ENCODE measurements around the gene ATP5MC3.

The ATP5MC3 gene

GRCh38 chr2:175180701-175181103 lies 808 bp downstream of the ATP5MC3 start:
- Mint-ChIP-seq H3K9me3 (peaks cover 7% of the 10 kb centered on the region), H3K36me3 (ENCODE audit: low read depth) (peaks cover 54% of the 10 kb centered on the region), H3K4me3 (peak overlapping the region; percentile 91), H3K4me1 (ENCODE audit: low read depth) (peaks cover 39% of the 10 kb centered on the region), H3K27ac (peak overlapping the region; percentile 98), H3K27me3 (no peaks in the 10 kb centered on the region)

DNA sequence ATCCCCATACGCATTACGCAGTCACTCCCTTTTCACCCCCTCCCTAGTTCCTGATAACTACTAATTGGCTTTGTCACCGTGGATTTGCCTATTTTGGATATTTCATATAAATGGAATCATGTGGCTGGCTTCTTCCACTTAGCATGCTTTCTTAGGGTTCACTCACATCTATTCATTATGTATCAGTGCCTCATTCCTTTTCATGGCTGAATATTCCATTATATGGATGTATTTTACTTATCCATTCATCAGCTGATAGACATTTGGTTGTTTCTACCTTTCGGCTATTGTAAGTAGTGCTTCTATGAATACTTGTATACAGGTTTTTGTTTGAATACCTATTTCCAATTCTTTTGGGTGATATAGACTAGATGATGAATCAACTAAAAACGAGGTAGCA lies 4.9 kb downstream of the ATP5MC3 start:
- peaks cover 31% of the 10 kb centered on the region for H3K4me1 Mint-ChIP-seq (ENCODE audit: low read depth)
- H3K27me3 Mint-ChIP-seq, result no peaks in the 10 kb centered on the region
- no peak overlapping the region for H3K4me3 Mint-ChIP-seq
- peaks cover 2% of the 10 kb centered on the region for H3K9me3 Mint-ChIP-seq
- peaks cover 84% of the 10 kb centered on the region for H3K36me3 Mint-ChIP-seq (ENCODE audit: low read depth)
- no peak overlapping the region for H3K27ac Mint-ChIP-seq

DNA sequence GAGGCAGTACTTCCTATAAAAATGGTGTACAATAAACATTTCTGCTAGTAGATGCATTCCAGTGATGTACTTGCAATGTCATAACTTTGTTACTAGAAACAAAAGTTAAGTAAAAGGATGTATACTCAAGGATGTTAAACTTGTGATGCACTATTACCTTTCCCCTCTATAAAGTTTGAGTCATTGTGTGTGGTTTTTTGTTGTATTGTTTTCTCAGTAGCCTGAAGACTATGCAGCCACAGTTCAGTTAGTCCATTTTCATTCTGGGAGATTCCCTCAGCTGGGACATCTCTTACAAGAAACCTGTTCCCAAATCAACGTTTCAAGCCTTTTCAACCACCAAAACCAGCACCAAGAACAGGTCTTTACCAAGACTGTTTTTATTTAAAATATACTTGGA lies 5.6 kb downstream of the ATP5MC3 start:
- Mint-ChIP-seq H3K4me1 (ENCODE audit: low read depth) (peaks cover 30% of the 10 kb centered on the region), H3K9me3 (no peaks in the 10 kb centered on the region), H3K36me3 (ENCODE audit: low read depth) (peaks cover 80% of the 10 kb centered on the region), H3K4me3 (no peak overlapping the region), H3K27ac (no peak overlapping the region), H3K27me3 (no peaks in the 10 kb centered on the region)

GRCh38 chr2:175175320-175175719 lies 6.2 kb downstream of the ATP5MC3 start:
- H3K36me3 Mint-ChIP-seq (ENCODE audit: low read depth), result peaks cover 75% of the 10 kb centered on the region
- peaks cover 30% of the 10 kb centered on the region for H3K4me1 Mint-ChIP-seq (ENCODE audit: low read depth)
- H3K27ac Mint-ChIP-seq, result no peak overlapping the region
- H3K27me3 Mint-ChIP-seq, result no peaks in the 10 kb centered on the region
- H3K4me3 Mint-ChIP-seq, result no peak overlapping the region
- H3K9me3 Mint-ChIP-seq, result no peaks in the 10 kb centered on the region

- Mint-ChIP-seq H3K27me3 (no peaks in the 10 kb centered on the region), H3K27ac (no peak overlapping the region), H3K4me3 (no peak overlapping the region), H3K36me3 (ENCODE audit: low read depth) (peaks cover 35% of the 10 kb centered on the region), H3K4me1 (ENCODE audit: low read depth) (peaks cover 37% of the 10 kb centered on the region), H3K9me3 (no peaks in the 10 kb centered on the region)
These were observed 10.7 kb downstream of the ATP5MC3 start for GRCh38 chr2:175170659-175171304.

GRCh38 chr2:175169191-175169590 lies 12.3 kb downstream of the ATP5MC3 start:
- peak overlapping the region; percentile 100 for H3K4me3 Mint-ChIP-seq
- no peaks in the 10 kb centered on the region for H3K9me3 Mint-ChIP-seq
- H3K4me1 Mint-ChIP-seq (ENCODE audit: low read depth), result peaks cover 48% of the 10 kb centered on the region
- peaks cover 21% of the 10 kb centered on the region for H3K36me3 Mint-ChIP-seq (ENCODE audit: low read depth)
- peak overlapping the region; percentile 45 for H3K27ac Mint-ChIP-seq
- H3K27me3 Mint-ChIP-seq, result no peaks in the 10 kb centered on the region

DNA sequence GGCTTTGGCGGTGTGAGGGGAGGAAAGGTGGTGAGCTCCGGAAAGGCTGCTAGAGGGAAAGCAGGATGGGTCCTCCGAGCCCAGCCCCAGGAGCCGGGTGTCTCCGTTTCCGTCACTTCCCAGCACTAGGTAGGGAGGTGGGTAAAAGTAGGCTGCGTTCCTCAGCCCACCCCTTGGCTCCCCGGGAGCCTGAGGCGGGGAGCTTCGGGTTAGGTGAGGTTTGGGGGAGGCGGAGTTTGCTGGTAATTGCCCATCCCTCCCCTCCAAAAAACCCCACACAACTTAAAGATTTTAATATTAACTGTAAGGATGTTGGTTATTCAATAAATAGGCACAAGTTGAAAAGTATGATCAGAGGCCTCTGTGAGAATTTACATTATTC lies 13.0 kb downstream of the ATP5MC3 start:
- peak overlapping the region; percentile 100 for H3K4me3 Mint-ChIP-seq
- no peaks in the 10 kb centered on the region for H3K9me3 Mint-ChIP-seq
- H3K36me3 Mint-ChIP-seq (ENCODE audit: low read depth), result peaks cover 18% of the 10 kb centered on the region
- H3K27ac Mint-ChIP-seq, result peak overlapping the region; percentile 99
- peaks cover 48% of the 10 kb centered on the region for H3K4me1 Mint-ChIP-seq (ENCODE audit: low read depth)
- H3K27me3 Mint-ChIP-seq, result no peaks in the 10 kb centered on the region

DNA sequence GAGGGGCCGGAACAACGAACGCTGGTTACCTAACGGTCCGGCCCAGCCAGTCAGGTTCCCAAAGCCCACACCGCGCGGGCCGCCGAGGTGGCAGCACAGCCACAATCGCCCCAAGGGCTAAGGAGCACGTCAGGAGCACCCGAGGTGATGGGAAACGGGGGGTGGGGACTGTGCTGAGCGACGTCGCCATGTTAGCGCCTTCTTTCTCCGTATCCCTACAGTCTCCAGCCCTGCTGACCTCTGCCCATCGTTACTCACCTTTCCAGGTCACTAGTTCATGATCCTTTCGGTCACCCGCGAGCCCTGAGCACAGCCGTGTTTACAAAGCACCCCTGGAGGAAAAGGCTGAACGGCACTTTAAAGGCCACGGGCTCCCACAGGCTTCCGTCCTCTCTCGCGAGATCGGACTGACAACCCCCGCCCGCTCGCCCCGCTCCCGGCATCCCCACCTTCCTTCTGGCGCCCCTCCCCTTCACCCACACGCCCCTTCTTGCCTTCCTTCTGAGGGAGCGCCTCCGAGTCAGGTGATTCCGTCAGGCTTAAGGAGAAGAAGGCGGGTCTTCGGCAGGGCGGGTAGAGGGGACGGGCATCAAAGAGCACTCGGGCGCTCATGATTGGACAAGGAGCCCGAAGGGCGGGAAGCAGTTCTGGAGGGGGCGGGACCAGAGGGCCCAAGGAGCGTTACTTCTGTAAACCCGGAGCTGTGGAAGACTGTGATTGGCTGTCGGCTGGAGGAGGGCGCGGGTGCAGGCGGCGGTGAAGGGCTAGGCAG lies 13.5 kb downstream of the ATP5MC3 start, which contains the start of gene ATF2:
TSS of gene ATF2 (minus strand) at position 412 of the 772 bp plus-strand sequence. CDS start 31,760 bp downstream, outside the sequence.
- Mint-ChIP-seq H3K27me3 (no peaks in the 10 kb centered on the region), H3K27ac (peak within 1 kb of the TSS; percentile 99), H3K9me3 (no peaks in the 10 kb centered on the region), H3K4me1 (ENCODE audit: low read depth) (peaks cover 52% of the 10 kb centered on the region), H3K4me3 (peak within 1 kb of the TSS; percentile 100), H3K36me3 (ENCODE audit: low read depth) (peaks cover 17% of the 10 kb centered on the region)

GRCh38 chr2:175167076-175167791 lies 14.3 kb downstream of the ATP5MC3 start:
- H3K4me3 Mint-ChIP-seq, result peak overlapping the region; percentile 100
- no peaks in the 10 kb centered on the region for H3K27me3 Mint-ChIP-seq
- peak overlapping the region; percentile 99 for H3K27ac Mint-ChIP-seq
- no peaks in the 10 kb centered on the region for H3K9me3 Mint-ChIP-seq
- peaks cover 53% of the 10 kb centered on the region for H3K4me1 Mint-ChIP-seq (ENCODE audit: low read depth)
- H3K36me3 Mint-ChIP-seq (ENCODE audit: low read depth), result peaks cover 10% of the 10 kb centered on the region

- Mint-ChIP-seq H3K36me3 (ENCODE audit: low read depth) (peaks cover 4% of the 10 kb centered on the region), H3K4me1 (ENCODE audit: low read depth) (peaks cover 58% of the 10 kb centered on the region), H3K27me3 (no peaks in the 10 kb centered on the region), H3K9me3 (no peaks in the 10 kb centered on the region), H3K4me3 (peak overlapping the region; percentile 100), H3K27ac (no peak overlapping the region)
These were observed 15.2 kb downstream of the ATP5MC3 start for GRCh38 chr2:175166216-175166824.

DNA sequence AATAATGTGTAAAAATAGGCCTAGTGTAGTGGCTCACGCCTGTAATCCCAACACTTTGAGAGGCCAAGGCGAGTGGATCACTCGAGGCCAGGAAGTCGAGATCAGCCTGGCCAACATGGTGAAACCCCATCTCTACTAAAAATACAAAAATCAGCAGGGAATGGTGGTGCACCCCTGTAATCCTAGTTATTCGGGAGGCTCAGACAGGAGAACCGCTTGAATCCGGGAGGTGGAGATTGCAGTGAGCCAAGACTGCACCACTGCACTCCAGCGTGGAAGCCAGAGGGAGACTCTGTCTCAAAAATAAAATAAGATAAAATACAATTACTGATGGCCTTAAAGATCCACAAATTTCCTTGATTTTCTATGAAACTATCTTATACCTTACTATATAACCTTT lies 17.3 kb downstream of the ATP5MC3 start:
- Mint-ChIP-seq H3K9me3 (no peaks in the 10 kb centered on the region), H3K36me3 (ENCODE audit: low read depth) (peaks cover 12% of the 10 kb centered on the region), H3K27me3 (no peaks in the 10 kb centered on the region), H3K4me3 (no peak overlapping the region), H3K27ac (no peak overlapping the region), H3K4me1 (ENCODE audit: low read depth) (peaks cover 51% of the 10 kb centered on the region)

GRCh38 chr2:175158894-175159293 lies 22.6 kb downstream of the ATP5MC3 start:
- Mint-ChIP-seq H3K4me3 (no peak overlapping the region), H3K27ac (no peak overlapping the region), H3K27me3 (no peaks in the 10 kb centered on the region), H3K36me3 (ENCODE audit: low read depth) (peaks cover 29% of the 10 kb centered on the region), H3K9me3 (no peaks in the 10 kb centered on the region), H3K4me1 (ENCODE audit: low read depth) (peaks cover 43% of the 10 kb centered on the region)

GRCh38 chr2:175156534-175156933 lies 25.0 kb downstream of the ATP5MC3 start:
- no peak overlapping the region for H3K4me3 Mint-ChIP-seq
- H3K36me3 Mint-ChIP-seq (ENCODE audit: low read depth), result peaks cover 26% of the 10 kb centered on the region
- no peaks in the 10 kb centered on the region for H3K27me3 Mint-ChIP-seq
- H3K9me3 Mint-ChIP-seq, result no peaks in the 10 kb centered on the region
- no peak overlapping the region for H3K27ac Mint-ChIP-seq
- peaks cover 50% of the 10 kb centered on the region for H3K4me1 Mint-ChIP-seq (ENCODE audit: low read depth)

DNA sequence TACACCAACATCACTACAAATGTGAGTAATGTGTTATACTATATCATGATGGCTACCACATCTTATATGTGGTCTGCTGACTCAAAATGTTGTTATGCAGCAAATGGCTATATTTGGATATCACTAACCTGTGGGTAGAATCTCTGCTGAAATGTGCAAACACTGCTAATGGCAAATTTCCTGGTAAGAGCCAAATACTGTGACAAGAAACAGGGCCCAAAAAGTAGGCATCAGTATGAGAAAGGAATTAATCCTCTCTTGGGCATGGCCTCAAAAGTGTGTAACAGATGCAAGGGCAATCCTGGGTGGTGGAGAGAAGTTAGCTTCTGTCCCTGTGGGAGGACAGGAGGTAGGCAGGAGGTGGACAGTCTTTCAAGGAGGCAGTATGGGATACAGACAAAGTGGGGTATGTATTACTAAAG lies 26.8 kb downstream of the ATP5MC3 start:
- peak overlapping the region; percentile 80 for H3K27ac Mint-ChIP-seq
- no peaks in the 10 kb centered on the region for H3K27me3 Mint-ChIP-seq
- peaks cover 25% of the 10 kb centered on the region for H3K36me3 Mint-ChIP-seq (ENCODE audit: low read depth)
- H3K4me1 Mint-ChIP-seq (ENCODE audit: low read depth), result peaks cover 46% of the 10 kb centered on the region
- H3K4me3 Mint-ChIP-seq, result peak overlapping the region; percentile 51
- no peaks in the 10 kb centered on the region for H3K9me3 Mint-ChIP-seq

DNA sequence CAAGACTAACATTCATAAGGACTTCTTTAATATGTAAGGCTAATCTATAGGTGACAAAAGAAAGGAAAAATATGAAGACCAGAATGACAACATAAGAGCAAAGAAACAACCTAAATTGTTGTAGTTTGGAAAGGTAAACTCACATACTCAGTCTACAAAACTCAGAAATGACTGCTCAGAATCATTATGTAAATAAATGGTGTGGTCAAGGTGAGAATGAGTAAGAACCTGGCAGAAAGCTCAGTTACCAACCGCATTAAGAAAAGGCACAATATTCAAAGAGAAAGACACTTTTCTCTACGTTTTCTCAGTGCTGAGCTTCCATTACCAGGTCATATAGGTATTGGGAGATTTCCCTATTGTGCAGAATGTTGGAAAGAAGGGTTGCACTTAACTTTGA lies 29.3 kb downstream of the ATP5MC3 start:
- no peak overlapping the region for H3K27ac Mint-ChIP-seq
- peaks cover 51% of the 10 kb centered on the region for H3K4me1 Mint-ChIP-seq (ENCODE audit: low read depth)
- H3K27me3 Mint-ChIP-seq, result no peaks in the 10 kb centered on the region
- H3K9me3 Mint-ChIP-seq, result no peaks in the 10 kb centered on the region
- no peak overlapping the region for H3K4me3 Mint-ChIP-seq
- H3K36me3 Mint-ChIP-seq (ENCODE audit: low read depth), result peaks cover 35% of the 10 kb centered on the region

All from stimulated activated naive CD8-positive, alpha-beta T cell treated with anti-CD3 and anti-CD28 coated beads, Interleukin-15, Interleukin-2, amounts not matched to agents 100 ng/mL and 50 ng/mL, for 24 hours (primary cell).